Stimulated activated CD4-positive, alpha-beta T cell treated with anti-CD3 and anti-CD28 coated beads, Interleukin-15, amount 100 ng/mL, for 24 hours (primary cell): ENCODE results near the gene TMC5.
A peak's percentile ranks its signal among the peaks of the same experiment; 100 is the strongest.
"Not testable (repeated sequence)": the region's sequence is repeated elsewhere in the genome, so short reads cannot be mapped to it uniquely, and the experiment has no call there.

Experiments used
- DNase-seq: peaks from one replicate; pipeline ENCODE4 v3.0.0-alpha.2; 2020

The TMC5 gene

GRCh38 chr16:19417640-19418039 lies at the start of gene TMC5:
TMC5 (plus strand) TSS chr16:19417883; CDS start chr16:19440039, 22,156 bp downstream.
- DNase-seq: no peak

GRCh38 chr16:19372541-19372940 lies 45.1 kb upstream of the TMC5 start:
- DNase-seq: not testable (repeated sequence)

GRCh38 chr16:19374402-19374801 lies 43.3 kb upstream of the TMC5 start:
- no peak for DNase-seq

- peak; percentile 48 for DNase-seq
Observed at GRCh38 chr16:19375561-19376158, 42.0 kb upstream of the TMC5 start.

- DNase-seq: no peak
Observed at GRCh38 chr16:19377864-19378263, 39.8 kb upstream of the TMC5 start.

GRCh38 chr16:19378511-19378910 lies 39.2 kb upstream of the TMC5 start:
- no peak for DNase-seq

- DNase-seq: no peak
Observed at GRCh38 chr16:19379838-19380237, 37.8 kb upstream of the TMC5 start.

- no peak for DNase-seq
Observed at GRCh38 chr16:19380328-19380727, 37.4 kb upstream of the TMC5 start.

GRCh38 chr16:19382084-19382801 lies 35.4 kb upstream of the TMC5 start:
- no peak for DNase-seq

GRCh38 chr16:19382887-19383816 lies 34.5 kb upstream of the TMC5 start:
- no peak for DNase-seq

- DNase-seq: no peak
Observed at GRCh38 chr16:19384656-19385055, 33.0 kb upstream of the TMC5 start.

- DNase-seq: no peak
Observed at GRCh38 chr16:19386525-19386924, 31.2 kb upstream of the TMC5 start.

- DNase-seq: peak; percentile 73
Observed at GRCh38 chr16:19389246-19389645, 28.4 kb upstream of the TMC5 start.

- DNase-seq: not testable (repeated sequence)
Observed at GRCh38 chr16:19391185-19391776, 26.4 kb upstream of the TMC5 start.

- DNase-seq: no peak
Observed at GRCh38 chr16:19392352-19392751, 25.3 kb upstream of the TMC5 start.

GRCh38 chr16:19393226-19394111 lies 24.2 kb upstream of the TMC5 start:
- DNase-seq: no peak

GRCh38 chr16:19395646-19396267 lies 21.9 kb upstream of the TMC5 start:
- not testable (repeated sequence) for DNase-seq

- DNase-seq: no peak
Observed at GRCh38 chr16:19396555-19397011, 21.1 kb upstream of the TMC5 start.

GRCh38 chr16:19397373-19397772 lies 20.3 kb upstream of the TMC5 start:
- not testable (repeated sequence) for DNase-seq

- no peak for DNase-seq
Observed at GRCh38 chr16:19400711-19401110, 17.0 kb upstream of the TMC5 start.

- DNase-seq: no peak
Observed at GRCh38 chr16:19406891-19407491, 10.7 kb upstream of the TMC5 start.
